ENCODE results near the gene CTBP2. TPM values are rescaled to one million over a fixed set of nuclear protein-coding genes. Genes with fewer than 3 reads are reported as not detected.

Gene CTBP2
- total RNA-seq, 4 donors from 2014 or later, result 74.8 to 103 (median 79.2) TPM

- peaks cover 3 to 94% (median 46%) of the 10 kb centered on the region in 3 donors for H3K4me1 ChIP-seq
- WGBS, 2 donors (ENCODE audit: low coverage in 1 of 2), result 57 to 69% methylated on average over 2 to 8 of the region's 17 CpGs
- no peaks in the 10 kb centered on the region for H3K36me3 ChIP-seq
- H3K27ac ChIP-seq, result peak overlapping the region in 1 of 4 donors; percentile 9
- no peaks in the 10 kb centered on the region for H3K27me3 ChIP-seq
- H3K4me3 ChIP-seq, result no peak overlapping the region
- no peak for TF ChIP-seq POLR2AphosphoS5 (IDR thresholded peaks at IDR 0.05)
- TF ChIP-seq POLR2A (IDR thresholded peaks at IDR 0.05), result no peak
- H3K9me3 ChIP-seq, result no peaks in the 10 kb centered on the region
- no peak for ATAC-seq
Observed at GRCh38 chr10:125043841-125044658, 116.3 kb downstream of the CTBP2 start.

DNA sequence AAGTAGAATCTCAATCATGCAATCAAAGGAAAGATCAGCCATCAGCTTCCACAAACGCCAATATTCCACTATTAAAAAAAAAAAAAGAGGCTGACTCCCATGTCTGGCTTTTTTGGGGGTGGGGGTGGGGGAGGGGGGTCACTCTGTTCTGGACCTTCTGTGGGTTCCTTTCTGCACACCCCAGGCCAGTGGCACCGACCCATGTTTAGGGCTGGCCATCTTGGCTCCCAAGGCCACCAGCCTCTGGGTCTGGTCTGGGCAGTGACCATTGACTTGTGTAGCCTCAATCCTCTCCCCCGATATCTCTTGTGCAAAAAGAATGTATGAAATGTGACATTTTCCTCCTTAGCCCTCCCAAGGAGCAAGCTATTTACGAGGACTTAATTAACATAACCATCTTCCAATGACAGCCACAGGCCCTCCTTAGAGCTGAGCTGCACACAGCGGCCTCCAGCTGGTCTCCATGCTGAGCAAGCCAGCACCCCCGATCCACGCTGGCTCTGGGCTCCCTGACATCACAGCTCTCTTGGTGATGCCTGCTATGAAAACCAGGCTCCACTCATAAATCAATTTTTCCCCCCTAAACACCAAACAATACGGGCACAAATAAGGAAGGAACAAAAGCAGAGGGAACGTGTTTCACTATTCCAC is 118.4 kb downstream of the CTBP2 start:
- H3K4me3 ChIP-seq, result no peak overlapping the region
- 68 to 88% methylated on average over 5 to 7 of the region's 9 CpGs for WGBS, 2 donors (ENCODE audit: low coverage in 1 of 2)
- no peaks in the 10 kb centered on the region for H3K9me3 ChIP-seq
- ATAC-seq, result no peak
- H3K27me3 ChIP-seq, result no peaks in the 10 kb centered on the region
- no peak for TF ChIP-seq EP300 (IDR thresholded peaks at IDR 0.05)
- TF ChIP-seq POLR2AphosphoS5 (IDR thresholded peaks at IDR 0.05), result no peak
- TF ChIP-seq, protein P1, sequence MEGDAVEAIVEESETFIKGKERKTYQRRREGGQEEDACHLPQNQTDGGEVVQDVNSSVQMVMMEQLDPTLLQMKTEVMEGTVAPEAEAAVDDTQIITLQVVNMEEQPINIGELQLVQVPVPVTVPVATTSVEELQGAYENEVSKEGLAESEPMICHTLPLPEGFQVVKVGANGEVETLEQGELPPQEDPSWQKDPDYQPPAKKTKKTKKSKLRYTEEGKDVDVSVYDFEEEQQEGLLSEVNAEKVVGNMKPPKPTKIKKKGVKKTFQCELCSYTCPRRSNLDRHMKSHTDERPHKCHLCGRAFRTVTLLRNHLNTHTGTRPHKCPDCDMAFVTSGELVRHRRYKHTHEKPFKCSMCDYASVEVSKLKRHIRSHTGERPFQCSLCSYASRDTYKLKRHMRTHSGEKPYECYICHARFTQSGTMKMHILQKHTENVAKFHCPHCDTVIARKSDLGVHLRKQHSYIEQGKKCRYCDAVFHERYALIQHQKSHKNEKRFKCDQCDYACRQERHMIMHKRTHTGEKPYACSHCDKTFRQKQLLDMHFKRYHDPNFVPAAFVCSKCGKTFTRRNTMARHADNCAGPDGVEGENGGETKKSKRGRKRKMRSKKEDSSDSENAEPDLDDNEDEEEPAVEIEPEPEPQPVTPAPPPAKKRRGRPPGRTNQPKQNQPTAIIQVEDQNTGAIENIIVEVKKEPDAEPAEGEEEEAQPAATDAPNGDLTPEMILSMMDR (IDR thresholded peaks at IDR 0.05), result no peak
- no peak for TF ChIP-seq POLR2A (IDR thresholded peaks at IDR 0.05)
- H3K36me3 ChIP-seq, result peaks cover 0 to 11% of the 10 kb centered on the region in 2 donors
- no peak overlapping the region for H3K27ac ChIP-seq
- peaks cover 3 to 94% (median 45%) of the 10 kb centered on the region in 3 donors for H3K4me1 ChIP-seq

DNA sequence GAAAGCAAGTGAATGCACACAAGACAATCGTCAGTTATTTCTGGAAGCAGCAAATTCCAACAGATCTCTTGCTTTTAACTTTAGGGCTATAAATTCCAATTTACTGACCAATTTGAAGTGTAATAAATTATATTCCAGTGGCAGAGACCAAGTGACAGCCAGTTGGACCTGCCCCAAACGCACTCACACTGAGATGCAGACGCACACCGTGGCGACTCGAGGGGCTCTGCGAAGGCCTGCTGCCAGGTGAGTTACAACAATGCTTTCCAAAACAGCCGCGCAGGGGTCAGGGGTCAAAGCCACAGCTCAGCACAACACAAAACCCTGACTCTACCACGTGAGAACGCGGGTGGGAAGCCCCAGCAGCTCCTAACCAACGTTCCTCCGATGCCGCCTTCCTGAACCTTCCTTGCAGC is 121.0 kb downstream of the CTBP2 start:
- WGBS, 2 donors (ENCODE audit: low coverage in 1 of 2), result 47 to 83% methylated on average over 6 to 13 of the region's 15 CpGs
- no peak overlapping the region for H3K27ac ChIP-seq
- no peak overlapping the region for H3K4me3 ChIP-seq
- no peaks in the 10 kb centered on the region for H3K9me3 ChIP-seq
- TF ChIP-seq POLR2A (IDR thresholded peaks at IDR 0.05), result no peak
- TF ChIP-seq, protein P1 (IDR thresholded peaks at IDR 0.05), result no peak
- TF ChIP-seq POLR2AphosphoS5 (IDR thresholded peaks at IDR 0.05), result no peak
- no peak for TF ChIP-seq EP300 (IDR thresholded peaks at IDR 0.05)
- H3K27me3 ChIP-seq, result no peaks in the 10 kb centered on the region
- H3K4me1 ChIP-seq, result peaks cover 0 to 94% (median 50%) of the 10 kb centered on the region in 3 donors
- peaks cover 0 to 11% of the 10 kb centered on the region in 2 donors for H3K36me3 ChIP-seq
- no peak for ATAC-seq

DNA sequence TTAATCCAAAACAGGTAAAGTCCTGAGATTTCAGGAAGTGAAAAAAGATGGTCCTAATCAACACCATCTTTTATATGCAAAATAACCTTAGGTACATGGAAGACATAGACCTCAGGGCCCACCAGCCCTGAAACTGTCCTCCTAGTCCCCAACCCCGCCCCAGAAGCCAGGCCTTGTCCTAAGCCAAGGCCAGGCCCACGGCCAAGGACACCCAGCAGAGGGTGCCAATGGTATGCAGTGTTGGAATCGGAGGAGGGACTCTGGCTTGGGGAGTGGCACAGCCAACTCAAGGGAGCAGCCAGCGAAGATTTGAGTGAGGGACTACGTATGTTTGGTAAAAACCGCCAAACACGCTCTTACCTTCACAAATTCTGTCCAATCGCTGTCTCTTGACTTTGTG is 121.7 kb downstream of the CTBP2 start:
- WGBS, 2 donors (ENCODE audit: low coverage in 1 of 2), result 53 to 66% methylated on average over 2 to 8 of the region's 8 CpGs
- H3K4me3 ChIP-seq, result no peak overlapping the region
- no peak overlapping the region for H3K27ac ChIP-seq
- H3K4me1 ChIP-seq, result peaks cover 0 to 89% (median 43%) of the 10 kb centered on the region in 3 donors
- TF ChIP-seq EP300 (IDR thresholded peaks at IDR 0.05) (no peak), POLR2AphosphoS5 (IDR thresholded peaks at IDR 0.05) (peak; percentile 22)
- TF ChIP-seq, protein P1 (IDR thresholded peaks at IDR 0.05), result peak in 2 of 4 experiments; percentile 17 to 50
- ATAC-seq, result peak; percentile 60
- H3K36me3 ChIP-seq, result peaks cover 0 to 13% of the 10 kb centered on the region in 2 donors
- no peaks in the 10 kb centered on the region for H3K9me3 ChIP-seq
- no peaks in the 10 kb centered on the region for H3K27me3 ChIP-seq

GRCh38 chr10:125037145-125037877 is 123.1 kb downstream of the CTBP2 start:
- H3K27ac ChIP-seq, result no peak overlapping the region
- no peaks in the 10 kb centered on the region for H3K9me3 ChIP-seq
- peaks cover 0 to 24% of the 10 kb centered on the region in 2 donors for H3K36me3 ChIP-seq
- TF ChIP-seq EP300 (IDR thresholded peaks at IDR 0.05) (no peak), POLR2AphosphoS5 (IDR thresholded peaks at IDR 0.05) (no peak), POLR2A (IDR thresholded peaks at IDR 0.05) (no peak)
- TF ChIP-seq, protein P1 (IDR thresholded peaks at IDR 0.05), result no peak
- H3K4me3 ChIP-seq, result no peak overlapping the region
- peaks cover 0 to 84% (median 46%) of the 10 kb centered on the region in 3 donors for H3K4me1 ChIP-seq
- no peaks in the 10 kb centered on the region for H3K27me3 ChIP-seq
- 68 to 70% methylated on average over 5 to 8 of the region's 8 CpGs for WGBS, 2 donors (ENCODE audit: low coverage in 1 of 2)
- peak; percentile 57 for ATAC-seq

Data from gastroesophageal sphincter (tissue), 4 donors.